Hepatocyte (in vitro differentiated cells): ENCODE data around the gene BTRC.

Experiments
- CTCF ChIP-seq: fragments of 200-600 bp; sonication (generic); IDR thresholded peaks from 2 replicates; pipeline ENCODE4 v1.5.1; 2016; ENCODE audit warnings: antibody characterized with exemption, mild to moderate bottlenecking; ENCODE audit not compliant: poor library complexity
- EZH2 ChIP-seq: fragments of 200-600 bp; sonication (generic); IDR thresholded peaks from 2 replicates; pipeline ENCODE4 v1.6.1; 2016; ENCODE audit warnings: antibody characterized with exemption, mild to moderate bottlenecking, borderline replicate concordance
- EZH2phosphoT487 ChIP-seq: fragments of 200-600 bp; sonication (generic); IDR thresholded peaks from one replicate; pipeline ENCODE4 v1.6.1; 2018; ENCODE audit warnings: antibody characterized with exemption, mild to moderate bottlenecking, low read depth, moderate library complexity; ENCODE audit not compliant: unreplicated experiment, severe bottlenecking

GRCh38 chr10:101329341-101330032 is 24.5 kb upstream of the BTRC start:
- TF ChIP-seq CTCF = no peak
- no peak for TF ChIP-seq EZH2
- TF ChIP-seq EZH2phosphoT487 = no peak
